Measurements from ENCODE around the gene BYSL.
A peak's percentile ranks its signal among the peaks of the same experiment; 100 is the strongest.

- TF ChIP-seq CTCF (IDR thresholded peaks at IDR 0.05) (peak; percentile 93 to 99 (median 98)), POLR2A (IDR thresholded peaks at IDR 0.05) (peak in 3 of 4 donors; percentile 77 to 81 (median 80))
These were observed at the start of gene BYSL, which contains the start of gene MED20 for GRCh38 chr6:41920921-41921711.

Data from esophagus squamous epithelium (tissue), 4 donors.